ENCODE measurements around the gene LRRC45.

DNA sequence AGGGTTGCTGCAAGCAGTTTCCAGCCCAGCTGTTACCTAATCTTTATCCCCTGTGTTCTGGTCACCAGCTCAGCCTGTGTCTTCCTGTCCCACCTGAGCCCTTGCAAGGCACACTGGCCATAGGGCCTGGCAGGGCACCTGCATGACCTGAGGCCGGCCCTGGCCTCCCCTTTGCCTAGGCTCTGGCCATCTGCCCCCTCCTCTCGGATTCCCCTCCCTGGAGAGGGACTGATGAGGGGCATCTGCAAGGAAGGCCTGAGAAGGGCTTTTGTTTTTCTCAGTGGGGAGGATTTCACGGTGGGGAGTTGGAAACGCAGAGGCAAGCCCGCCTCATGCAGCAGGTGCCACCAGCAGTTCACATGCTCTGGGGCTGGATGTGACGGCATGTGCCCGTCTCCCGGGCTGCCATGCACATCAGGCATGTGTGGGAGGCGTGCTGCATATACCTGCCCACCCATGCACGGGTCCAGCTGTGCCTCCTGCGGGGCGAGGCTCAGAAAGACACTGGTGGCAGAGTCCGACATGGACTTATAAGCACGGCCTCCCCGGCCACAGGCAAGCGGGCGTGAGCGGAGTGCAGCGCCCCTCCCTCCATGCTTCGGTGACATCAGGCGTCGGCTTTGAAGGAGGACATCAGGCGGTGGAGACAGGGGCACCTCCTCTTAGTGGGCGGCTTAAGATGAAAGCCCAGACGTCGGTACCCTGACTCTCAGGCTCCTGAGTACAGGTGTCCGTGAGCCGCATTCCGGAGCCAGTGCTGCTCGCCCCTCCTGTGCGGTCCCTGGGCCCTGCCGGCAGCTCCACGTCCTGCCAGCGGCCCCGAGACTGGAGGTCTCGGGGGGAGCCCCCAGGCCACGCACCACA lies 29.1 kb upstream of the LRRC45 start:
- TF ChIP-seq, protein P1, sequence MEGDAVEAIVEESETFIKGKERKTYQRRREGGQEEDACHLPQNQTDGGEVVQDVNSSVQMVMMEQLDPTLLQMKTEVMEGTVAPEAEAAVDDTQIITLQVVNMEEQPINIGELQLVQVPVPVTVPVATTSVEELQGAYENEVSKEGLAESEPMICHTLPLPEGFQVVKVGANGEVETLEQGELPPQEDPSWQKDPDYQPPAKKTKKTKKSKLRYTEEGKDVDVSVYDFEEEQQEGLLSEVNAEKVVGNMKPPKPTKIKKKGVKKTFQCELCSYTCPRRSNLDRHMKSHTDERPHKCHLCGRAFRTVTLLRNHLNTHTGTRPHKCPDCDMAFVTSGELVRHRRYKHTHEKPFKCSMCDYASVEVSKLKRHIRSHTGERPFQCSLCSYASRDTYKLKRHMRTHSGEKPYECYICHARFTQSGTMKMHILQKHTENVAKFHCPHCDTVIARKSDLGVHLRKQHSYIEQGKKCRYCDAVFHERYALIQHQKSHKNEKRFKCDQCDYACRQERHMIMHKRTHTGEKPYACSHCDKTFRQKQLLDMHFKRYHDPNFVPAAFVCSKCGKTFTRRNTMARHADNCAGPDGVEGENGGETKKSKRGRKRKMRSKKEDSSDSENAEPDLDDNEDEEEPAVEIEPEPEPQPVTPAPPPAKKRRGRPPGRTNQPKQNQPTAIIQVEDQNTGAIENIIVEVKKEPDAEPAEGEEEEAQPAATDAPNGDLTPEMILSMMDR (conservative IDR thresholded peaks at IDR 0.05 in 1 of 2, IDR thresholded peaks at IDR 0.05 in 1 of 2; ENCODE audit: extremely low read depth in 1 of 2, insufficient read depth in 1 of 2, low read depth in 1 of 2, low read length in 2 of 2): no peak
- no peak for TF ChIP-seq EZH2 (IDR thresholded peaks at IDR 0.05; ENCODE audit: borderline replicate concordance, low read length)
